ENCODE results near the gene KIF3C.
"Not testable (repeated sequence)": the region's sequence is repeated elsewhere in the genome, so short reads cannot be mapped to it uniquely, and the experiment has no call there.

KIF3C gene

GRCh38 chr2:25982273-25982967 is at the start of gene KIF3C:
KIF3C (minus strand) TSS chr2:25982497; CDS start chr2:25981917, 580 bp downstream.
- DNase-seq = no peak

- DNase-seq = not testable (repeated sequence)
Observed at GRCh38 chr2:26028083-26028482, 45.8 kb upstream of the KIF3C start.

GRCh38 chr2:26025509-26025908 is 43.2 kb upstream of the KIF3C start:
- DNase-seq = no peak

GRCh38 chr2:26024260-26024659 is 42.0 kb upstream of the KIF3C start:
- no peak for DNase-seq

- no peak for DNase-seq
Observed at GRCh38 chr2:26020231-26020640, 37.9 kb upstream of the KIF3C start.

GRCh38 chr2:26018184-26019055 is 36.1 kb upstream of the KIF3C start:
- DNase-seq = peak; percentile 24

GRCh38 chr2:26017464-26018183 is 35.3 kb upstream of the KIF3C start:
- no peak for DNase-seq

- not testable (repeated sequence) for DNase-seq
Observed at GRCh38 chr2:26016706-26017045, 34.4 kb upstream of the KIF3C start.

GRCh38 chr2:26016012-26016705 is 33.9 kb upstream of the KIF3C start:
- no peak for DNase-seq

- no peak for DNase-seq
Observed at GRCh38 chr2:26013668-26014067, 31.4 kb upstream of the KIF3C start.

GRCh38 chr2:26011990-26012856 is 29.9 kb upstream of the KIF3C start:
- no peak for DNase-seq

- no peak for DNase-seq
Observed at GRCh38 chr2:26011609-26011989, 29.3 kb upstream of the KIF3C start.

GRCh38 chr2:26010943-26011342 is 28.6 kb upstream of the KIF3C start:
- no peak for DNase-seq

GRCh38 chr2:26009567-26009963 is 27.3 kb upstream of the KIF3C start:
- DNase-seq = no peak

GRCh38 chr2:26008851-26009566 is 26.7 kb upstream of the KIF3C start:
- DNase-seq = peak; percentile 99

- DNase-seq = no peak
Observed at GRCh38 chr2:26008095-26008494, 25.8 kb upstream of the KIF3C start.

GRCh38 chr2:26002632-26003310 is 20.5 kb upstream of the KIF3C start:
- peak; percentile 84 for DNase-seq

GRCh38 chr2:26001743-26002351 is 19.6 kb upstream of the KIF3C start:
- DNase-seq = peak; percentile 86

GRCh38 chr2:26000561-26001082 is 18.3 kb upstream of the KIF3C start:
- no peak for DNase-seq

- not testable (repeated sequence) for DNase-seq
Observed at GRCh38 chr2:25999406-25999805, 17.1 kb upstream of the KIF3C start.
